ENCODE data around the gene RABL3.
"Not testable (repeated sequence)": the region's sequence is repeated elsewhere in the genome, so short reads cannot be mapped to it uniquely, and the experiment has no call there.

Gene RABL3

GRCh38 chr3:120681506-120682038 lies 60.7 kb downstream of the RABL3 start:
- no peak for DNase-seq

GRCh38 chr3:120681018-120681417 lies 61.3 kb downstream of the RABL3 start:
- no peak for DNase-seq

- DNase-seq: no peak
Observed at GRCh38 chr3:120680193-120680894, 62.0 kb downstream of the RABL3 start.

- DNase-seq: no peak
Observed at GRCh38 chr3:120678984-120679383, 63.3 kb downstream of the RABL3 start.

- no peak for DNase-seq
Observed at GRCh38 chr3:120678331-120678947, 63.9 kb downstream of the RABL3 start.

- not testable (repeated sequence) for DNase-seq
Observed at GRCh38 chr3:120677193-120677592, 65.1 kb downstream of the RABL3 start.

GRCh38 chr3:120673116-120673515 lies 69.2 kb downstream of the RABL3 start:
- no peak for DNase-seq

- no peak for DNase-seq
Observed at GRCh38 chr3:120670576-120670975, 71.7 kb downstream of the RABL3 start.

- no peak for DNase-seq
Observed at GRCh38 chr3:120664926-120665325, 77.4 kb downstream of the RABL3 start.

GRCh38 chr3:120661945-120662344 lies 80.4 kb downstream of the RABL3 start:
- DNase-seq: no peak

- no peak for DNase-seq
Observed at GRCh38 chr3:120661106-120661905, 81.0 kb downstream of the RABL3 start.

GRCh38 chr3:120659834-120660233 lies 82.5 kb downstream of the RABL3 start:
- no peak for DNase-seq

- DNase-seq: no peak
Observed at GRCh38 chr3:120659285-120659684, 83.0 kb downstream of the RABL3 start.

GRCh38 chr3:120652896-120653545 lies 89.3 kb downstream of the RABL3 start:
- DNase-seq: no peak

GRCh38 chr3:120652281-120652680 lies 90.0 kb downstream of the RABL3 start:
- no peak for DNase-seq

- DNase-seq: no peak
Observed at GRCh38 chr3:120650311-120650710, 92.0 kb downstream of the RABL3 start.

- no peak for DNase-seq
Observed at GRCh38 chr3:120649830-120650233, 92.5 kb downstream of the RABL3 start.

- DNase-seq: no peak
Observed at GRCh38 chr3:120648290-120648689, 94.0 kb downstream of the RABL3 start.

GRCh38 chr3:120646771-120647432 lies 95.4 kb downstream of the RABL3 start:
- no peak for DNase-seq

- no peak for DNase-seq
Observed at GRCh38 chr3:120645083-120645845, 97.1 kb downstream of the RABL3 start.

- no peak for DNase-seq
Observed at GRCh38 chr3:120642368-120642948, 99.9 kb downstream of the RABL3 start.
